ENCODE data around the gene TULP1.
A peak's percentile ranks its signal among the peaks of the same experiment; 100 is the strongest.

Gene TULP1

DNA sequence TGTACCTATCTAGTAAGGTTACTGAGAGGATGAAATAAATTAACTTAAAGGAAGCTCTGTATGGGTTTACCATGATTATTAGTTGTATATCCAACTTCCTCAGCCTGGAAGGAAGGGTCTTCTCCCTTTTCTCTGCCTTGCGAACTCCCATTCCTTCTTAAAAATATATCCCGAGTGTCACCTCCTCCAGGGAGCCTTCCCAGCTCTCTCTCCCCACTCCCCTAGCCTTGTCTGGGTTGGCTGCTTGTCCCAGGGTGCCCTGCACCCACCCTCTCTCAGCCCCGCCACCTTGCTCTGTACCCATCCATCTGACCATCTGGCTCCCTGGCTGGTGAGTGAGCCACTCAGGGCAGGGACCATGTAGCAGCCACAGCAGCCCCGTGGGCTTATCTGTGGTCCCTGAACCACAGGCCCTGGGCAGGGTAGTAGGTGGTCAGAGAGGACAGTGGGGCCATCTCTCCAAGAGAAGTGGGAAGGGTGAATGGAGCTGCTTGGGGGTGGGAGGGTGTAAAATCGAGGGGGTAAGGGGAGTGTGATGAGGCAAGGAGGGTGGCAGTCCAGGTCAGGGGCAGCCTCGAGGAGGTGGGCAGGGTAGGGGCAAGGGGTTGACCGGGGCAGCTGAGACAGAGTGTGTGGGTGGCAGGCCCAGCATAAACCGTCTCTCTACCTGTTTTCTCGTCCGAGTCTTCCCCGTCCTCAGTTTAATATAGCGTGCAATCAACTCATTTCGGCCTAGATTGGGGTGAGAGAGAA is 28.6 kb downstream of the TULP1 start:
- DNase-seq (ENCODE audit: low spot score) = no peak

DNA sequence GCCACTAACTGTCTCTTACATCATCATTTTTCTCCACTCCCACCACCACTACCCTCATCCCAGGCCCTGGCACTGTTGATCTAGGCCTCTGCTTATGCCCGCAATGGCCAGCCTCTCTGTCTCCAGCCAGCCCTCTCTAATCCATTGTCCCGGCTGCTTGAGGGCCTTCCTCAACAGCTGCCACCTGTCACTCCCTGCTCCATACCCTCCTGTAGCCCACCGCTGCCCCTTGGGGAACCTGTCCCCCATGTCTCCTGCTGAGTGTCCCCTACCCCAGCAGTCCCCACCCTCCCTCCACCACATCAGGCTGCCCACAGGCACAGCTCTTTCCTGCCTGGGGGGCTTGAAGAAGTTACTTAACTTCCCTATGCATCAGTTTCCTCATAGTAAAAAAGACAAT is 29.2 kb downstream of the TULP1 start:
- no peak for DNase-seq (ENCODE audit: low spot score)

DNA sequence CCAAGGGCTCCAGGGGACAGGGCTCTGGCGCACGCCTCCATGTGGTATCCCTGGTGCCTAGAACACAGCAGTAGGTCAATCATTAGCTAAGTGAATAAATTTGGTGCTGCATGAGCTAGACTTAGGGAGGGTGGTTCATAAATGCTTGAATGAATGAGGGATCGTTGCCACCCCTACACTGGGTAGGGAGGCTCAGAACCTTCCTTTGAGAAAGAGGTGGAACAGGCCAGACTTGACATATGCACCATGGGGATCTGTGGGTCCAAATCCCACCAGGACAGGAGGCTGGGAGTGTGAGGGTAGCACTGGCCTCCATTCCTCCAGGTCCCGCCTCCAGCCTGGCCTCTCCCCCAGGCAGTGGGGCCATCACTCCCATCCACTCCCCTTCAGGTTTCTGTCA is 29.6 kb downstream of the TULP1 start:
- DNase-seq (ENCODE audit: low spot score) = no peak

DNA sequence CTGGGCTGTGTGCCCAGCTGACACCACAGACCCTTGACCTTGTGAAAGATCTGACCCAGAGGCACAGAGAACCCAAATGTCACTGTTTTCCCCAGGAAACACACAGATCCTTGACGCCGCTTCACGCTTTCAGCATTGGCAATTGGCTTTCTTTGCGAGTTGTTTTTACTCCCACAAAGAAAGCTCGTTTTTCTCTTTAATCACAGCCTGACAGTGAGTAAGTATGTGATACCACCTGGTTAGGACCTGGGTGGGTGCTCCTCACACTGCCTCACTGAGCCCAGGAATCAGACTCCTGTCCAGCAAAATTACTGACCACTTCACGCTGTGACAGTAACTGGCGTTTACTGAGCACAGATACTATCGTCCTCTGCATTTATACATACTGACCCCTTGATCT is 31.5 kb downstream of the TULP1 start:
- no peak for DNase-seq (ENCODE audit: low spot score)

DNA sequence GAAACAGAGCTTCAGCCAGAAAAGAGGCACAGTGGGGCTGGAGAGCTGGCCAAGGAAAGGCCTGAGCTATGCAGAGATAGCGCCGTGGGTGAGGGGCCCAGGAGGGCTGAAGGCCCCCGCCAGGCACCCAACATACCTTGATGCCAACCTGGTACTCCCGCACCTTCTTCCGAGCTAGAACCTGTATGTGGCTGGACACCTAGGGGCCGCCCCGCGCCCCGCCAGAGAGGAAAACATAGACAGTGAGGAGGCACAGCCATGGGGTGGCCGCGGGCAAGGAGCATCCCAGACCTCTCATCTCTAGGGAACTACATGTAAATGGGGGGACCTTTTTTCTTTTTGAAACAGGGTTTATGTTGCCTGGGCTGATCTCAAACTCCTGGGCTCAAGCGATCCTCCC is 32.5 kb downstream of the TULP1 start:
- no peak for DNase-seq (ENCODE audit: low spot score)

DNA sequence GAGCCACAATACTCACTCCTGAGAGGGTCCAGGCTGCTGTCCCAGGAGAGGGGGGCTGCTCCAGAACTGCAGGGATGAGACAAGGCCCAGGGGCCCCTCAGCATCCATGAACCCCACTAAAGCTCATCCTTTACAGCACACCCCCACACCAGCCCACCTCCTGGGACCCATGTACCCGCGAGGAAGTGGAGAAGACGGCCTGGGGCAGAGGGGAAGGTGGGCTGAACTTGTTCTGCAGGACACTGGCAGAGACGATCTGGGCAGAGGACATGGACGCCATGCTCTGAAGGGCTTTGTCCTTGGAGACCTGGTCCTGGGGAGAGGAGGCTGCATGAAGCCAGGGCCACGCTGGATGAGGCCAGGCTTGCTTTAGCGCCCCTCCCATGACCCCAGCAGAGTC is 34.4 kb downstream of the TULP1 start:
- DNase-seq (ENCODE audit: low spot score) = no peak

DNA sequence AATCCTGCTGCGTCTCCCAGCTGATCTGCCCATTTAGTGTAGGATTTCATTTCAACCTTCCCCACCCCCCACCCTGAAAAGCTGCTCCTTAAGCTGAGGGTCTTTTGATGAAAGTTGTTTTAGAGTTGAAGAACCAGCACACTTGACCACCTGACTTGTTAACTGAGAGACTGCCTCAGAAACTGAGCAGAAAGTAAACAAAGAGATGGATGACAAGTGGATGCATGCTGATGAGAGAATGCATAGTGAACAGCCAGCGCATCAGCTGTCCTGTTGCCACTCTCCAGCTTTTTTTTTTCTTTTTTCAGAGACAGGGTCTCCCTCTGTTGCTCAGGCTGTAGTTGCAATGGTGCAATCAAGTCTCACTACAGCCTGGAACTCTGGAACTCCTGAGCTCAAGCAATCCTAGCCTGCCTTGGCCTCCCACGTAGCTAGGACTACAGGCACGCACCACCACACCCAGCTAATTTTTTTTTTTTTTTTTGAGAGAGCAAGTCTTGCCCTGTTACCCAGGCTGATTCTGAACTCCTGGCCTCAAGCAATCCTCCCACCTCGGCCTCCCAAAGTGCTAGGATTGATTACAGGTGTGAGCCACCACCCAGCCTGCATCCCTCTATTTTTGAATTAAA is 35.0 kb downstream of the TULP1 start:
- no peak for DNase-seq (ENCODE audit: low spot score)

DNA sequence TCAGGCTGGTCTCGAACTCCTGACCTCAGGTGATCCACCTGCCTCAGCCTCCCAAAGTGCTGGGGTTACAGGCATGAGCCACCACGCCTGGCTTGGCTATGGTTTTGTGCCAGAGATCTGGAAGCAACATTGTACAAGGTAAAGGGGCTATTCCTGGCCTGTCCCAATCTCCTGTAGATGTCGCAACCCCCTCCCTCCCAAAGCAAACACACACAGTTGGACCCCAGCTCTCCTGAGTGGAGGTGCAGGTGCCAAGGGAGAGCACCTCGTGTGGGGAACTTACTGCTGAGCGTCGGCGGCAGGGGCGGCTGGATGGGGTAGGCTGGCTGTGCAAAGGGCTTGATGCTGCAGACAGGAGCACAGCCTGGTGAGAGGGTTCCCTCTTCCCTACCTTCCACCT is 35.7 kb downstream of the TULP1 start:
- DNase-seq (ENCODE audit: low spot score) = no peak

DNA sequence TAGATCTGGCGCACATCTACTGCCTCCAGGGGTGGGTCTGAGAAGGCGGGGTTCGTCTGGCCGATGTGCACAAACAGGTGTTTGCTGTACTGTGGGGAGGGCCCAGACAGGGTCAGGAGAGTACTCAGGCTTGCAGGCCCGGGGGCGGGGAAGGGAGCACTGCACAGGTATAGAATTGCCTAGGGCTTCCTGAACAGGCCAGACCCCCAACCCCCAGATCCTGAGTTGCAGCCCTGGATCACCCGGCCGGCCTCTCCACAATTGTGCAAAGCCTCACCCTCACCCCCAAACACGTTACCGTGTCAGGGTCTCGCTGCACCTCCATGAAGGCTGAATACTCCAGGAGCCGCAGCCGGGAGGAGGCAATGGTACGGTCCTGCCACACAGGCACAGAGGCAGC is 36.7 kb downstream of the TULP1 start:
- DNase-seq (ENCODE audit: low spot score) = no peak

DNA sequence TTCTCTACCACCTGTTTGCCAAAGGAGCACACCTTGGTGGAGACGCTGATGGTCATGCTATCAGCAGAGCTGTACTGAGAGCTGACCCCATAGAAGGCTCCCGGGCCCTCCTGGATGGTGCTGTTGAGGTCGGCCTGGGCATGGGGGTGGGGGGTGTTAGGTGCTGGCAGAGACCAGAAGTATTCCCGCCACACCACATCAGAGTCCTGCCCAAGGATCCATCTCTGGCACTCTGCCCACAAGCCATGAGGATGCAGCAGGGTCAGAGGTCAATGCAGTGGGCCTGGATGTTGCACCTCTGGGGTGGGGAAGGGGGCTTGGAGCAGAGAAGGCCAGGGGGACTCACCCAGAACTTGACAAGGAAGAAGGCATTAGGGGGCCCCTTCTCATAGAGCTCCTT is 37.1 kb downstream of the TULP1 start:
- no peak for DNase-seq (ENCODE audit: low spot score)

DNA sequence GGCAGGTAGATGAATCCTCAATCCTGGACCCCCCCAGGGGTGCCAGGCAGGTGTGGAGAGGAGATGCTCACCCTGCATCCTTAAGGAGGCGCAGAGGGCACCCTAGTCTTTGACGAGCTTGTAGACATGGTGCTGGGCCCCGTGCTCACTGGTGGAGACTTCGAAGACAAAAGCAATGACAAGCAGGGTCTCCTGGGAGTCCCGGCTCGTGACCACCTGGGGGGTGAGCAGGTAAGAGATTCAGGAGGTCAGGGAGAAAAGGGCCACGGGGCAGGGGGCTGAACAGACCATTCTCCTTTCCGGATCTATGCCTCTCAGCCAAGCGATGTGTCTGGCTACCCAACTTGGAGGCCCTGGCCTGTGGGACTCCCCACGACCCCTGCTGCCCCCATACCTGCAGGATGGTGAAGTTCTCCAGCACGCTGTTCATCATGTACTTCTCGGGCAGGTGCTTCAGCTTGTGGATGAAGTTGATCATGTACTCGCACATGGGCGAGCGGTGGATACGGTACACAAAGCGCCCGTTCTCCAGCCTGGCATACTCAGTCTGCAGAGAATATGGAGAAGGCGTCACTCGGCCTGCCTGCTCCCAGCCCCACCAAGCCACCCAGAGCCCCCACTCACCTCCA is 37.6 kb downstream of the TULP1 start:
- DNase-seq (ENCODE audit: low spot score) = no peak

DNA sequence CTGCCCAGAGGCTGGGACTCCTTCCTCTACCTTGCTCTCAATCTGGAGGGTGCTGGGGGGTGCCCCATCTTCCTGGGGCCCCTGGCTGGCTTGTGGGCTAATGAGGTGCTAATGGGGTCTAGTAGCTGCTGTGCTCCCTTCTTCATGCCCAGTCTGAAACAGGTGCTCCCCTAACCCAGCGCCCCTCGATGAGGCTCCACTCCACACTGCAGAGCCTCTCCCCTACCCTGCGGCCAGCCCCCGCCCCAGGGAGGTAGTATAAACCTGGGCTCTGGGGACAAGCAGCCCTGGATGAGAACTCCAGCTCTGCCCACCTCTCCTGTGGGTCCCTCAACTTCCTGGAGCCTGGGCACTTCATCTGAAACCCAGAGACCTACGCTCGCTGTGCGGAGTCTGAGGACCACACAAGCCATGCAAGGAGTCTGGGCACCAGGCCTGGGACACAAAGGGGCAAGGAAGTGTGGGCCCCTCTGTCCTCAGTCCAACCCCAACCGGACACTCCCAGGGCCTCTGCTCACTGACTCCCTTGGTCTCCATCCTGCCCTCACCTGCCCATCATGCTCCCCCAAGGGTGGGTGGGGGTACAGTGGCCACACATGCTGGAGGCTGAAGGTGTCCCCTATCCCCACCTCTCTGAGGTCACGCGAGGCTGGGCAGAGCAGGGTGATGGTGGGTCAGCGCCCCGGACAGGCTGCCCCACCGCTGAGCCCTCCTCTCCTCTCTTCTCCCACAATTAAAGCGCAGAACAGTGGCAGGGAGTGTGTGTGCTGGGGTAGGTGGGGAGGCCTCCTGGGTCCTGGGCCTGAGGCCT is 38.4 kb downstream of the TULP1 start:
- DNase-seq (ENCODE audit: low spot score) = no peak

DNA sequence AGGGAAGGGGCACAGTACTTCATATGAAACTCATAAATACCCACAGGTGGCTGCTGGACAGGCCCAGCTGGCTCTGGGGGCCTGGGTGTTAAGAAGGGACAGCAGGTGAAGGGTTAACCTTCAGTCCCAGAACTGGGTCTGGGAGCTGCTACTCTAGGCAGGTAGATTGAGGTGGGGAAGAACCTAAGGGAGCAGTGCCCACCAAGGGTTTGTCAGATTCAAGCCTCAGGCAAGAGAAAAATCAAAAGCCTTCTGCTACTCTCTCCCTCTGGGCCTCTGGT is 38.9 kb downstream of the TULP1 start:
- no peak for DNase-seq (ENCODE audit: low spot score)

DNA sequence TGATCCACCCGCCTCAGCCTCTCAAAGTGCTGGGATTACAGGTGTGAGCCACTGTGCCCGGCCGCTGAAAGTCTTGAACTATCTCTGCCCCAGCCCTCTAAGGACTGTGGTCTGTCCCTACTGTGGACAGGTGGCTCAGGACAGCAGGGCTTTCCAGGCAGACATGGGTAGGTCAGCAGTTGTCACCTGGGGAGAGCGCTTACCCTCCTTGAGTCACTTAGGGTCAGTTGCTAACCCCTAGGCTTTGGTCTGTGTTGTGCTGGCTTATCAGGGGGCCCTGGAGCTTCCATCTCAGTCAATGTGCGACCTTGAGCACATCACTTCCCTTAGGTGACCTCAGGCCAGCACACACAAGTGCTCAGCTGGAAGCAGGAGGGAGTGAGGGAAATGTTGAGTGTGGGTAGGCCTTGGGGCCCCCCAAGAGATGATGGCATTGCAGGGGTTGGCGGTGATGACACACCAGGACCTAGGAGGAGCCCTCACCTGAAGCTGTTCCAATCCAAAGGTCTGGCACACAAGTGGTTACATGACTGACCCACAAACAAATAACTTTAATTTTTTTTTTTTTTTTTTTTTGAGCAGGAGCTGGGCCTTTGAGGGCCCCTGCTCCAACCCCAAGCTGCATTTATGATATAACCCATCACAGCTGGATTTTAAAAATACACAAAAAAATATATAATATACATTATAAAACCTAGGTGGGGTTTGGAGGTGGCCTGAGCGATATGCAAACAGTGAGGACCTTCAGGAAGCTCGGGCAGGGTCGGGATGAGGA is 39.4 kb downstream of the TULP1 start:
- no peak for DNase-seq (ENCODE audit: low spot score)

DNA sequence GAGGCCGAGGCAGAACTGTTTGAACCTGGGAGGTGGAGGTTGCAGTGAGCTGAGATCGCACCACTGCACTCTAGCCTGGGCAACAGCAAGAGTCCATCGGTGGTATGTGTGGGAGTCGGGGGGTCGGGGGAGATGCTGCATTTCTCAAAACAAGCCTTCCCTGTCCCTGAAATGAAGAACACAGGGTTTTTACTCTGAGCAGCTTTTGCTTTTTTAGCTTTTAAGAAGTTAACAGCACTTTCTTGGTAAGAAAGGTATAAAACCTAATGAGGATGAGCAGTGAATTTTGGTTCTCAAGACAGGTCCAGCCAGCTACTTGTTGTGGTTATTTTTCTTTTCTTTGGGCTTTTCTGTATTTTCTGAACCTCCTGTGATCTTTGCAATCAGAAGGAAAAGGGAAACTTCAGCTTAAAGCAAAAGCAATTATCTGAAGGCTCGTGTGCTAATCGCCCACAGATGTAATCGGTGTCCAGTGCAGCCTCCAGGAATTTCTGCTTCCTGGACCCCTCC is 40.8 kb downstream of the TULP1 start:
- DNase-seq (ENCODE audit: low spot score) = no peak

DNA sequence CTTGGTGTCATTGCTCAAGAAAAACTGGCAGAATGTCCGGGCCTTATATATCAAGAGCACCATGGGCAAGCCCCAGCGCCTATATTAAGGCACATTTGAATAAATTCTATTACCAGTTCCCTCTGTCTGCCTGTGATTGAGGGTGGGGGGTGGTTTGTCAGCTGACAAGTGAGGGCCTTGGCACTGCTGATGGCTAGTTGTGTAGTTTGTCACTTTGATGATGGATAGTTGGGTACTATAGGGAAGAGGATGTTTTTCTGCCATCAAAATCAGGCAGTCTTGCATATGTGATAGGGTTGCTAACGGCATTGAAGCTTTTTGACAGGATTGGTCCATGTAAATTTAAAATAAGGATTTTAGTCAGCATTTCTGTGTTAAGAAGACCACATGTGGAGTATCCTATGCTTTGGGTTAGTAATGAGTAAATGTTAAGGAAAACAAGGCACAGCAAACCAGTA is 42.0 kb downstream of the TULP1 start:
- DNase-seq (ENCODE audit: low spot score) = no peak

DNA sequence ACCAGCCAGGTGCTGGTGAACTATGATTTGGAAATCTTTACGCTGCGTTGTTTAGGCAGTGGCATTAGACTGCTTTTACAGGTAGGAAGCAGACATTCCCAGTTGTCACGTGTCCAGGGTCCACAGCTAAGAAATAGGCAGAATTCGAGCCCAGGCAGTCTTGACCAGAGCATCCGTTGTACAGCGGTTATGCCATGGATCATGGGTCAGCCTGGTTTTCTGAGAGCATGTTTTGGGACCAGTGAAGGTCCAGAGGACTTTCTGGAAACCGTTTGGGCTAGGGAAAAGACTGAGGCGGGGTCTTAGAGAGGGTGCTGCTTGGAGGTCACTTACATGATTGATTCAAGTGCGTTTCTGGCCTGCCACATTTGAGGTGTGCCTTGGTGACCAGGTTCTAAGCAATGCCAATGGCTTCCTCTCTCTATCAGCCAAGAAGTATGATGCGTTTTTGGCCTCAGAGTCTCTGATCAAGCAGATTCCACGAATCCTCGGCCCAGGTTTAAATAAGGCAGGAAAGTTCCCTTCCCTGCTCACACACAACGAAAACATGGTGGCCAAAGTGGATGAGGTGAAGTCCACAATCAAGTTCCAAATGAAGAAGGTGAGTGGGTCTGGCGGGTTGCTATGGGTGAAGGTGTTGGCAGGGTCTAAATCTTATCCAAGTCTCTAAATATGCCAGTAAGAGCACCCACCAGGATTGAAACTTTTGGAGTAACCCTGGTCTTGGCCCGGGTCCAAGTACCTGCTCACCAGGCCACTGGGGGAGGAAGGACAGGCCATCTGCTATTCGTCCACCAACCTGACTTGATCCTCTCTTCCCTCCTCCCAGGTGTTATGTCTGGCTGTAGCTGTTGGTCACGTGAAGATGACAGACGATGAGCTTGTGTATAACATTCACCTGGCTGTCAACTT is 42.7 kb downstream of the TULP1 start:
- DNase-seq (ENCODE audit: low spot score) = no peak

DNA sequence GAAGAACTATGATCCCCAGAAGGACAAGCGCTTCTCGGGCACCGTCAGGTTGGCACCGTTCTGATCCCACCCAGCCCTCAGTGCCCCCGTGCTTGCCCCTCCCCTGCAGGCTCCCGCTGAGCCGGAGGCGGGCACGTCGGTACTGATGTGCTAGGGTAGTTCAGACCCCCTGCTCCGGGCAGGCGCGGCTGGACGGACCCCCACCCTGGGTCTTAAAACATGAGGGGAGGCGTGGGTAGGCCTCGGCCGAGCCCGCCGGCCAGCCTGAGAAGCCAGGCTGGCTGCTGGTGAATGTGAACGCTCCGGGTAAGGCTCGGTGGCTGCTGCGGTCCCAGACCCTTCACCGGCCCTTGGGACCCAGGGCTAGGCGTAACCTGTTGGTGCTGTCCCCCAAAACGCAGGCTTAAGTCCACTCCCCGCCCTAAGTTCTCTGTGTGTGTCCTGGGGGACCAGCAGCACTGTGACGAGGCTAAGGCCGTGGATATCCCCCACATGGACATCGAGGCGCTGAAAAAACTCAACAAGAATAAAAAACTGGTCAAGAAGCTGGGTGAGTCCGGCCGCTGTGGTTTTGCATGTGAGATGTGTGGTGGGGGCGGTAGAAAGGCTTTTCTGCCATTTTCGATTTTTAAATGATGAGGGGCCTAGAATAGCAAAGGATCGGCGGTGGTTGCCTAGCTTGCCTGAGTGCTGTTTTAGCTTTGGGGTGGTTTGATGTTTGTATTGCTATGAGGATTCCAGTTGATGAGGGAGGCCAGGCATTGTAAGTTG is 43.5 kb downstream of the TULP1 start:
- no peak for DNase-seq (ENCODE audit: low spot score)

DNA sequence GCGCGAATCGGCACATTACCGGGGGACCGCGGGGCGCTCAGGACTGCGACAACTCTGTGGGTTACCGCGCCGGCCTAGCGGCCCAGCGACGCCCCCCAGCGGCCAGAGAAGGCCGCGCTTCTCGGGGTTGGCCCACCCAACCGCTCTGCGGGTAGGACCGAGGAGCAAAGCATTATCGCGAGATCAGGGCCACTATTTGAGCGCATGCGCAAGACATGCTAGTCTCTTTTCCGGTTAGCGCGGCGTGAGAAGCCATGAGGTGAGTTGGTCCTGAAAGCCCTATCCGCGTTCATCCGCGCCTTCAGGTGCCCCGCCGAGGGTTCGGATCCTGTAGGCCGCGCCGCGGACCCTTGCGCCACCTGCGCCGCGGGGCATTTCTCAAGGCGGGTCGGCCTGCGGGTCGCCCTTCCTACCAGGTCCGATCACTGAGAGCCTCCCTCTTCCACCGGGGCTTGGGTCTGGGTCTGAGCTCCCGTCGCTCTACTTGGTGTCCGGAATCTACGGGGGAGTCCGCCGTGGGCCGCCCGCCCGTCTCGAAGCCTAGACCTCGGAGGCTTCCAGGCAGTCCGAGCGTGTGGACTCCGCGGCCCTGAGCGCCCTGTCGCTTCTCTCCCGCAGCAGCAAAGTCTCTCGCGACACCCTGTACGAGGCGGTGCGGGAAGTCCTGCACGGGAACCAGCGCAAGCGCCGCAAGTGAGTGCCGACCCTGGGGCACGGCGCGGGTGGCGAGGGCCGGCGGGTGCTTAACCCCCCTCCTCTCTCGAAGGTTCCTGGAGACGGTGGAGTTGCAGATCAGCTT is 44.3 kb downstream of the TULP1 start, which contains the start of gene RPL10A:
Gene RPL10A (plus strand): TSS at position 221 of the 799 bp plus-strand sequence. CDS start 34 bp downstream, at position 255.
- peak; percentile 71 for DNase-seq (ENCODE audit: low spot score)

All from HuH-7.5 (cell line).